Endothelial cell of umbilical vein (primary cell): ENCODE measurements around the gene EFHC2. TPM values are rescaled to one million over a fixed set of nuclear protein-coding genes. Genes with fewer than 3 reads are reported as not detected.

Source experiments
- BruUV-seq: library from RNA; stranded (reverse); fragments of 400-500 nt; replicated peaks from 2 replicates; lab custom pipeline; 2021; lab: Mats Ljungman, UMichigan
- CTCF ChIA-PET: fragments of 300-600, 350-600 bp; sonication (Branson Sonifier 250); formaldehyde crosslinking; loops from one replicate; lab custom pipeline; 2021; ENCODE audit warnings: antibody characterized with exemption, inconsistent platforms; lab: Charles Lee
- POLR2A ChIA-PET: fragments of 300-600, 350-600 bp; sonication (Branson Sonifier 250); formaldehyde crosslinking; loops from one replicate; lab custom pipeline; 2021; ENCODE audit warnings: antibody characterized with exemption, inconsistent platforms; lab: Charles Lee
- DNase-seq: peaks from one replicate; pipeline ENCODE4 v3.0.0-alpha.2; 2011; ENCODE audit warnings: low read depth, low spot score
- FAIRE-seq: peaks from 2 replicates; lab custom pipeline; 2011; peaks lifted over from hg19 to GRCh38; lab: Jason Lieb, UNC
- H2AFZ ChIP-seq: 2 replicates; pipeline ENCODE4 v1.6.0; 2012; ENCODE audit warnings: low read depth, low read length, control low read depth, inconsistent platforms
- H3K27ac ChIP-seq: 2 replicates; pipeline ENCODE4 v1.5.1; 2011; ENCODE audit warnings: low read depth, mild to moderate bottlenecking, control low read depth, low read length, moderate library complexity; ENCODE audit not compliant: insufficient read depth
- H3K27me3 ChIP-seq, 2 experiments: 2 replicates each; pipeline versions ENCODE4 v1.6.0 to v1.6.1; 2011; ENCODE audit warnings: low read length in 2 of 2, mixed read lengths in 1 of 2; ENCODE audit not compliant: control insufficient read depth in 2 of 2, insufficient read depth in 2 of 2
- H3K36me3 ChIP-seq, 2 experiments: 2 replicates in 1 of 2; 3 replicates in 1 of 2; pipeline ENCODE4 v1.5.1; 2011; ENCODE audit warnings: low read length in 2 of 2, mild to moderate bottlenecking in 1 of 2, moderate library complexity in 1 of 2; ENCODE audit not compliant: control insufficient read depth in 2 of 2, insufficient read depth in 2 of 2; ENCODE audit errors: extremely low read depth in 1 of 2
- H3K4me1 ChIP-seq: 3 replicates; pipeline ENCODE4 v1.5.1; 2011; ENCODE audit warnings: mild to moderate bottlenecking, low read length; ENCODE audit not compliant: control insufficient read depth, insufficient read depth; ENCODE audit errors: extremely low read depth
- H3K4me2 ChIP-seq: 2 replicates; pipeline ENCODE4 v1.6.1; 2011; ENCODE audit warnings: low read length, control low read depth, mixed read lengths; ENCODE audit not compliant: insufficient read depth
- H3K4me3 ChIP-seq, 3 experiments: fragments of 200-600 bp in 1 of 3; sonication (generic), shearing (Covaris generic) in 1 of 3; replicated peaks in 1 of 3; 2 replicates each; pipeline ENCODE4 v1.5.1; 2011 to 2016; ENCODE audit warnings: control low read depth in 3 of 3, low read length in 3 of 3, mild to moderate bottlenecking in 2 of 3, inconsistent platforms in 1 of 3, low read depth in 1 of 3, moderate library complexity in 1 of 3; ENCODE audit not compliant: insufficient read depth in 1 of 3
- H3K79me2 ChIP-seq: 2 replicates; pipeline ENCODE4 v1.6.0; 2012; ENCODE audit warnings: low read length, inconsistent platforms; ENCODE audit not compliant: control insufficient read depth, insufficient read depth
- H3K9ac ChIP-seq: replicated peaks from 2 replicates; pipeline ENCODE3; 2011; ENCODE audit warnings: low read length, control low read depth; ENCODE audit not compliant: insufficient read depth; ENCODE audit errors: extremely low read depth
- H3K9me1 ChIP-seq: replicated peaks from 3 replicates; pipeline ENCODE4 v1.6.0; 2011; ENCODE audit warnings: mild to moderate bottlenecking, low read length; ENCODE audit not compliant: control insufficient read depth, insufficient read depth; ENCODE audit errors: extremely low read depth
- H3K9me3 ChIP-seq: replicated peaks from 2 replicates; pipeline ENCODE4 v1.5.1; 2012; ENCODE audit warnings: low read length, inconsistent platforms; ENCODE audit not compliant: control insufficient read depth, insufficient read depth
- H4K20me1 ChIP-seq: replicated peaks from 2 replicates; pipeline ENCODE3; 2011; ENCODE audit warnings: mild to moderate bottlenecking, low read length; ENCODE audit not compliant: control insufficient read depth, insufficient read depth; ENCODE audit errors: extremely low read depth
- CTCF ChIP-seq, 2 donors: IDR thresholded peaks; 1 replicate in 1 of 2; 2 replicates in 1 of 2; pipeline ENCODE4 v1.5.1; 2011; ENCODE audit warnings: low read length in 2 of 2, mild to moderate bottlenecking in 2 of 2, moderate library complexity in 2 of 2, control low read depth in 1 of 2, inconsistent platforms in 1 of 2, low read depth in 1 of 2; ENCODE audit not compliant: insufficient read depth in 1 of 2; ENCODE audit errors: extremely low read depth in 1 of 2
- EZH2 ChIP-seq: IDR thresholded peaks from 2 replicates; pipeline ENCODE4 v1.6.1; 2012; ENCODE audit warnings: borderline replicate concordance, low read depth, mild to moderate bottlenecking, moderate library complexity, low read length, inconsistent platforms; ENCODE audit not compliant: severe bottlenecking
- FOS ChIP-seq: IDR thresholded peaks from 2 replicates; pipeline ENCODE4 v1.6.1; 2011; ENCODE audit warnings: mild to moderate bottlenecking, low read length, moderate library complexity, borderline replicate concordance; ENCODE audit not compliant: insufficient read depth
- GATA2 ChIP-seq: IDR thresholded peaks from 2 replicates; pipeline ENCODE4 v1.7.0; 2011; ENCODE audit warnings: low read depth, mild to moderate bottlenecking, moderate library complexity, mixed read lengths, low read length; ENCODE audit not compliant: insufficient read length, insufficient read depth
- JUN ChIP-seq: IDR thresholded peaks from 2 replicates; pipeline ENCODE4 v1.6.1; 2011; ENCODE audit warnings: borderline replicate concordance, low read depth; ENCODE audit not compliant: insufficient read length, insufficient read depth
- MAX ChIP-seq: IDR thresholded peaks from 2 replicates; pipeline ENCODE4 v1.6.1; 2011; ENCODE audit not compliant: insufficient read depth, insufficient read length
- MYC ChIP-seq: IDR thresholded peaks from one replicate; pipeline ENCODE4 v1.6.1; 2011; ENCODE audit warnings: mild to moderate bottlenecking, low read depth, low read length
- POLR2A ChIP-seq: IDR thresholded peaks from 2 replicates; pipeline ENCODE4 v1.6.1; 2012; ENCODE audit warnings: low read depth, mild to moderate bottlenecking, control low read depth, low read length
- POLR2AphosphoS5 ChIP-seq: IDR thresholded peaks from 2 replicates; pipeline ENCODE4 v1.6.1; 2012; ENCODE audit warnings: low read depth, mild to moderate bottlenecking, control low read depth, low read length, moderate library complexity; ENCODE audit not compliant: insufficient read depth
- dilution Hi-C: fragments of 300-500 bp; cut with MboI; formaldehyde crosslinking; loops from one replicate; pipeline ENCODE4 v1.15.0; 2019; ENCODE audit warnings: low sequenced_read_pairs; ENCODE audit not compliant: extremely low pct_ligation_motif_present
- intact Hi-C: fragments of 100-400 bp; cut with micrococcal nuclease; formaldehyde crosslinking; loops from one replicate; pipeline ENCODE4 v1.10.0; 2022
- polyA plus RNA-seq, 4 experiments: library from polyadenylated mRNA; depleted of rRNA in 3 of 4; stranded (reverse) in 3 of 4; unstranded in 1 of 4; fragments of >200 nt; gene quantifications; 2 replicates each; pipeline versions ENCODE4 v1.2.1 to v1.2.3, GENCODE V29; 2011 to 2012; ENCODE audit warnings: missing spikeins in 1 of 4
- total RNA-seq: library from RNA; stranded (reverse); gene quantifications from 2 replicates; pipeline ENCODE4 v1.2.3, GENCODE V29; 2021

EFHC2 gene
- total and polyA plus RNA-seq, 2 donors (not counting 3 experiments of a cell fraction or from before 2014, with no cell fraction given), result not detected

GRCh38 chrX:44303119-44303518, 40.4 kb downstream of the EFHC2 start:
- H3K36me3 ChIP-seq, result no peaks in the 10 kb centered on the region
- FAIRE-seq (no peak), DNase-seq (no peak)
- no peaks in the 10 kb centered on the region for H3K4me1 ChIP-seq
- dilution Hi-C loops (no loop called here), intact Hi-C loops (no loop called here)
- no peaks in the 10 kb centered on the region for H3K9me1 ChIP-seq
- ChIA-PET CTCF (interaction anchor here (0.5 to 1.3 kb wide), 2 partner anchors 19 to 870 kb away, joined by 3 to 4 read pairs; no protein-coding TSS in a partner anchor), POLR2A (no interaction called here)
- no peaks in the 10 kb centered on the region for H3K27me3 ChIP-seq
- no TSS peak for BruUV-seq
- H3K9ac ChIP-seq, result no peak overlapping the region
- H3K9me3 ChIP-seq, result no peaks in the 10 kb centered on the region
- H3K27ac ChIP-seq, result no peak overlapping the region
- H3K4me3 ChIP-seq, result no peak overlapping the region
- H3K4me2 ChIP-seq, result no peak overlapping the region
- TF ChIP-seq JUN, result no peak
- no peak for TF ChIP-seq GATA2
- TF ChIP-seq EZH2, result no peak
- TF ChIP-seq MYC, result no peak
- no peak for TF ChIP-seq MAX
- TF ChIP-seq FOS, result no peak
- TF ChIP-seq POLR2AphosphoS5, result no peak
- TF ChIP-seq POLR2A, result no peak
- no peak for TF ChIP-seq CTCF (IDR thresholded peaks at IDR 0.05; ENCODE audit: extremely low read depth in 1 of 2, insufficient read depth in 1 of 2, low read depth in 1 of 2, low read length in 2 of 2)
- no peaks in the 10 kb centered on the region for H3K79me2 ChIP-seq
- H2AFZ ChIP-seq, result no peak overlapping the region
- H4K20me1 ChIP-seq, result no peaks in the 10 kb centered on the region
